A673 (cell line): ENCODE results near the gene SP140L.

ENCODE experiments used
- CTCF ChIP-seq: fragments of 300-800, 200-600 bp; sonication (generic); conservative IDR thresholded peaks from 2 replicates; pipeline ENCODE4 v1.5.1; 2017; ENCODE audit warnings: low read depth, mild to moderate bottlenecking, antibody characterized with exemption, low read length, moderate library complexity, mixed read lengths
- EZH2 ChIP-seq: fragments of 200-600 bp; sonication (generic); IDR thresholded peaks from 2 replicates; pipeline ENCODE4 v1.6.1; 2017; ENCODE audit warnings: borderline replicate concordance, low read depth, mild to moderate bottlenecking, mixed read lengths, antibody characterized with exemption, low read length; ENCODE audit not compliant: poor library complexity, severe bottlenecking

DNA sequence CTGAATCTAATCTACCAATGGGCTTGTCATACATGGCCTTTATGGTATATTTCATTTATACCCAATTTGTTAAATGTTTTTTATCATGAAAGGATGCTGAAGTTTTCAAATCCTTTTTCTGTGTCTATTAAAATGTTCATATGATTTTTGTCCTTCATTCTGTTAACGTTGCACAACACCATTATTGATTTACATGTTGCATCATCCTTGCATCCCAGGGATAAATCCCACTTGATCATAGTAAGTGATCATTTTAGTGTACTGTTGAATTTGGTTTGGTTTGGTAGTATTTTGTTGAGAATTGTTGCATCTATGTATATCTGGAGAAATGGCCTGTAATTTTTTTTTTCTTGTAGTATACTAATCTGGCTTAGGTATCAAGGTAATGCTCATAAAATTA is 98.4 kb downstream of the SP140L start:
- no peak for TF ChIP-seq CTCF
- no peak for TF ChIP-seq EZH2
